Stimulated activated CD4-positive, alpha-beta T cell treated with anti-CD3 and anti-CD28 coated beads, Interleukin-4, amount 100 ng/mL, for 24 hours (primary cell): ENCODE measurements around the gene SNAP25.

Experiments
- DNase-seq: peaks from one replicate; pipeline ENCODE4 v3.0.0-alpha.2; 2020

SNAP25 gene

GRCh38 chr20:10264166-10264558 lies 45.5 kb downstream of the SNAP25 start:
- no peak for DNase-seq

GRCh38 chr20:10268636-10269035 lies 50.0 kb downstream of the SNAP25 start:
- DNase-seq, result no peak

- no peak for DNase-seq
Observed at GRCh38 chr20:10270630-10271029, 52.0 kb downstream of the SNAP25 start.

- no peak for DNase-seq
Observed at GRCh38 chr20:10271494-10272219, 53.0 kb downstream of the SNAP25 start.

GRCh38 chr20:10276878-10277580 lies 58.4 kb downstream of the SNAP25 start:
- DNase-seq, result no peak

- no peak for DNase-seq
Observed at GRCh38 chr20:10277616-10278015, 59.0 kb downstream of the SNAP25 start.

- no peak for DNase-seq
Observed at GRCh38 chr20:10278412-10278811, 59.8 kb downstream of the SNAP25 start.

- DNase-seq, result no peak
Observed at GRCh38 chr20:10280018-10280908, 61.6 kb downstream of the SNAP25 start.

GRCh38 chr20:10281911-10282310 lies 63.3 kb downstream of the SNAP25 start:
- no peak for DNase-seq

- no peak for DNase-seq
Observed at GRCh38 chr20:10282979-10283456, 64.4 kb downstream of the SNAP25 start.

GRCh38 chr20:10286356-10286755 lies 67.7 kb downstream of the SNAP25 start:
- DNase-seq, result no peak

GRCh38 chr20:10288421-10288820 lies 69.8 kb downstream of the SNAP25 start:
- DNase-seq, result no peak

- no peak for DNase-seq
Observed at GRCh38 chr20:10288954-10289646, 70.5 kb downstream of the SNAP25 start.

GRCh38 chr20:10291568-10292248 lies 73.1 kb downstream of the SNAP25 start:
- DNase-seq, result no peak

GRCh38 chr20:10297223-10297622 lies 78.6 kb downstream of the SNAP25 start:
- DNase-seq, result no peak

- no peak for DNase-seq
Observed at GRCh38 chr20:10297684-10298240, 79.1 kb downstream of the SNAP25 start.

GRCh38 chr20:10300582-10301446 lies 82.2 kb downstream of the SNAP25 start:
- no peak for DNase-seq

- DNase-seq, result no peak
Observed at GRCh38 chr20:10303852-10304251, 85.2 kb downstream of the SNAP25 start.

GRCh38 chr20:10304471-10305046 lies 85.9 kb downstream of the SNAP25 start:
- DNase-seq, result no peak
